Left lung (tissue), 10 donors: ENCODE data around the gene LSM14A. TPM values are rescaled to one million over a fixed set of nuclear protein-coding genes. Genes with fewer than 3 reads are reported as not detected.

Experiments used
- ATAC-seq: fragments of 200-7000 bp; cut with Tn5 transposase; one replicate; pipeline ENCODE4 v1.9.1; 2020; ENCODE audit warnings: moderate library complexity
- DNase-seq, 4 donors: peaks; one replicate each; pipeline ENCODE4 v3.0.0-alpha.2; 2013 to 2020
- H3K27ac ChIP-seq, 2 donors: fragments of 200-600 bp; sonication (generic) in 1 of 2; one replicate each; pipeline versions ENCODE4 v1.5.0 to v1.8.0; 2020 to 2021
- H3K27me3 ChIP-seq, 2 donors: fragments of 200-600 bp; sonication (generic) in 1 of 2; one replicate each; pipeline versions ENCODE4 v1.5.0 to v1.8.0; 2020 to 2021
- H3K36me3 ChIP-seq, 2 donors: fragments of 200-600 bp; sonication (generic) in 1 of 2; one replicate each; pipeline versions ENCODE4 v1.5.0 to v1.8.0; 2020 to 2021
- H3K4me1 ChIP-seq, 2 donors: fragments of 200-600 bp; one replicate each; pipeline ENCODE4 v1.8.0; 2021
- H3K4me3 ChIP-seq, 2 donors: fragments of 200-600 bp; sonication (generic) in 1 of 2; one replicate each; pipeline versions ENCODE4 v1.5.0 to v1.8.0; 2020 to 2021; ENCODE audit warnings: mild to moderate bottlenecking in 1 of 2
- H3K9me3 ChIP-seq, 2 donors: fragments of 200-600 bp; sonication (generic) in 1 of 2; one replicate each; pipeline versions ENCODE4 v1.5.0 to v1.8.0; 2020 to 2021
- CTCF ChIP-seq, 2 donors: fragments of 200-600 bp; sonication (generic) in 1 of 2; IDR thresholded peaks; one replicate each; pipeline versions ENCODE4 v1.5.0 to v1.8.0; 2021; ENCODE audit warnings: antibody characterized with exemption in 2 of 2
- intact Hi-C, 2 donors: fragments of 100-400 bp; cut with DNase I; formaldehyde crosslinking; loops; one replicate each; pipeline versions ENCODE4 v1.11.2 to v1.14.2; 2022
- polyA plus RNA-seq, 6 donors: library from polyadenylated mRNA; unstranded; fragments of 120-200 nt; gene quantifications; one replicate each; pipeline ENCODE4 v1.2.1, GENCODE V29; 2013; ENCODE audit not compliant: insufficient read length in 6 of 6
- total RNA-seq, 2 donors: library from RNA; stranded (reverse); fragmentation: NEBNext Ultra II Directional; extraction: Animal tissue kit (Norgen Biotek cat#: 25700); gene quantifications; one replicate each; pipeline ENCODE4 v1.2.1, GENCODE V29; 2021
- donor health status: DM: no; HTN: yes; CAD: no.
- donor health status: DM: no; HTN: no; CAD: no.

LSM14A gene
- total and polyA plus RNA-seq, 8 donors = 88.0 to 176 (median 155) TPM

GRCh38 chr19:34263745-34264237 is 91.5 kb downstream of the LSM14A start:
- ATAC-seq = no peak
- DNase-seq = no peak
- Histone ChIP-seq H3K36me3 (no peaks in the 10 kb centered on the region), H3K4me3 (no peak overlapping the region), H3K9me3 (no peaks in the 10 kb centered on the region), H3K4me1 (peaks cover 11 to 35% of the 10 kb centered on the region in 2 donors), H3K27me3 (no peaks in the 10 kb centered on the region), H3K27ac (no peak overlapping the region)
- no peak for TF ChIP-seq CTCF (IDR thresholded peaks at IDR 0.05)
- intact Hi-C loops = no loop called here

- peak overlapping the region; percentile 39 to 54 for H3K27ac ChIP-seq
- no peak for DNase-seq
- no peaks in the 10 kb centered on the region for H3K36me3 ChIP-seq
- no peaks in the 10 kb centered on the region for H3K27me3 ChIP-seq
- H3K9me3 ChIP-seq = no peaks in the 10 kb centered on the region
- peaks cover 25 to 41% of the 10 kb centered on the region in 2 donors for H3K4me1 ChIP-seq
- ATAC-seq = no peak
- H3K4me3 ChIP-seq = peak overlapping the region in 1 of 2 donors; percentile 27
- no peak for TF ChIP-seq CTCF (IDR thresholded peaks at IDR 0.05)
- intact Hi-C loops = no loop called here
These were observed 92.9 kb downstream of the LSM14A start for GRCh38 chr19:34265221-34265650.

GRCh38 chr19:34269081-34269480 is 96.8 kb downstream of the LSM14A start:
- intact Hi-C loops = no loop called here
- Histone ChIP-seq H3K9me3 (no peaks in the 10 kb centered on the region), H3K4me1 (peaks cover 21 to 58% of the 10 kb centered on the region in 2 donors), H3K27me3 (no peaks in the 10 kb centered on the region), H3K4me3 (no peak overlapping the region), H3K36me3 (no peaks in the 10 kb centered on the region), H3K27ac (peak overlapping the region; percentile 79 to 86)
- TF ChIP-seq CTCF (IDR thresholded peaks at IDR 0.05) = no peak
- ATAC-seq = no peak
- DNase-seq = no peak

- TF ChIP-seq CTCF (IDR thresholded peaks at IDR 0.05) = no peak
- Histone ChIP-seq H3K27ac (peak overlapping the region; percentile 79 to 86), H3K27me3 (no peaks in the 10 kb centered on the region), H3K9me3 (no peaks in the 10 kb centered on the region), H3K4me3 (no peak overlapping the region), H3K36me3 (no peaks in the 10 kb centered on the region), H3K4me1 (peaks cover 21 to 58% of the 10 kb centered on the region in 2 donors)
- DNase-seq = no peak
- ATAC-seq = peak; percentile 25
- intact Hi-C loops = no loop called here
These were observed 97.2 kb downstream of the LSM14A start for GRCh38 chr19:34269489-34269888.

GRCh38 chr19:34269968-34270621 is 97.8 kb downstream of the LSM14A start:
- Histone ChIP-seq H3K27me3 (no peaks in the 10 kb centered on the region), H3K4me3 (no peak overlapping the region), H3K4me1 (peaks cover 21 to 53% of the 10 kb centered on the region in 2 donors), H3K27ac (peak overlapping the region; percentile 79 to 86), H3K36me3 (no peaks in the 10 kb centered on the region), H3K9me3 (no peaks in the 10 kb centered on the region)
- peak; percentile 73 for ATAC-seq
- no peak for TF ChIP-seq CTCF (IDR thresholded peaks at IDR 0.05)
- intact Hi-C loops = loop anchor here in 1 of 2 donors (10.0 kb wide), 1 partner anchor 65 kb away; no protein-coding TSS in a partner anchor
- DNase-seq = peak in 3 of 4 donors; percentile 28 to 62 (median 57)
